ENCODE measurements around the gene GOLT1B. TPM values are rescaled to one million over a fixed set of nuclear protein-coding genes. Genes with fewer than 3 reads are reported as not detected.

The GOLT1B gene
- total RNA-seq, 1 donor from 2014 or later = 30.8 TPM

DNA sequence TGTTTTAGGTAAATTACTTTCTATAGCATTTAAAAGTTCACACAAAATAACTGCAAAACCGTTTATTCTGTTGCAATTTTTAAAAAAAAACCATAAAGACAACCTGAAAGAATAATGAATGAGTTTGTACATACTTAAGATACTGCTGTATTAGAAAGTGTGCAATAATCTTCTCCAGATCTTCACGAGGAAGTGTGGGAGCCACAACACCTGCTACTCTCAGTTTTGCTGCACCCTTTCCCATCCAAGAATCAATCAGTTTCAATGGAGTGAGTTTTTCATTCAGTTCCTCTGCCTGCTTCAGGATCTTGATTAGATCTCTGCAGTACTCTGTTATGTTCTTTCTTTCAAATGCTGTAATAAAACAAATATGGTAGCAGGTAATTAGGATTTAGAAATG, 30.3 kb upstream of the GOLT1B start:
- TF ChIP-seq, protein P1, sequence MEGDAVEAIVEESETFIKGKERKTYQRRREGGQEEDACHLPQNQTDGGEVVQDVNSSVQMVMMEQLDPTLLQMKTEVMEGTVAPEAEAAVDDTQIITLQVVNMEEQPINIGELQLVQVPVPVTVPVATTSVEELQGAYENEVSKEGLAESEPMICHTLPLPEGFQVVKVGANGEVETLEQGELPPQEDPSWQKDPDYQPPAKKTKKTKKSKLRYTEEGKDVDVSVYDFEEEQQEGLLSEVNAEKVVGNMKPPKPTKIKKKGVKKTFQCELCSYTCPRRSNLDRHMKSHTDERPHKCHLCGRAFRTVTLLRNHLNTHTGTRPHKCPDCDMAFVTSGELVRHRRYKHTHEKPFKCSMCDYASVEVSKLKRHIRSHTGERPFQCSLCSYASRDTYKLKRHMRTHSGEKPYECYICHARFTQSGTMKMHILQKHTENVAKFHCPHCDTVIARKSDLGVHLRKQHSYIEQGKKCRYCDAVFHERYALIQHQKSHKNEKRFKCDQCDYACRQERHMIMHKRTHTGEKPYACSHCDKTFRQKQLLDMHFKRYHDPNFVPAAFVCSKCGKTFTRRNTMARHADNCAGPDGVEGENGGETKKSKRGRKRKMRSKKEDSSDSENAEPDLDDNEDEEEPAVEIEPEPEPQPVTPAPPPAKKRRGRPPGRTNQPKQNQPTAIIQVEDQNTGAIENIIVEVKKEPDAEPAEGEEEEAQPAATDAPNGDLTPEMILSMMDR (conservative IDR thresholded peaks at IDR 0.05) = no peak
- Mint-ChIP-seq H3K4me3 (no peak overlapping the region), H3K27me3 (ENCODE audit: low read depth) (no peaks in the 10 kb centered on the region), H3K36me3 (ENCODE audit: low read depth) (peaks cover 15% of the 10 kb centered on the region), H3K4me1 (no peaks in the 10 kb centered on the region), H3K9me3 (no peaks in the 10 kb centered on the region), H3K27ac (ENCODE audit: unreplicated experiment) (no peak overlapping the region)
- DNase-seq (ENCODE audit: low read depth, low spot score) = no peak

DNA sequence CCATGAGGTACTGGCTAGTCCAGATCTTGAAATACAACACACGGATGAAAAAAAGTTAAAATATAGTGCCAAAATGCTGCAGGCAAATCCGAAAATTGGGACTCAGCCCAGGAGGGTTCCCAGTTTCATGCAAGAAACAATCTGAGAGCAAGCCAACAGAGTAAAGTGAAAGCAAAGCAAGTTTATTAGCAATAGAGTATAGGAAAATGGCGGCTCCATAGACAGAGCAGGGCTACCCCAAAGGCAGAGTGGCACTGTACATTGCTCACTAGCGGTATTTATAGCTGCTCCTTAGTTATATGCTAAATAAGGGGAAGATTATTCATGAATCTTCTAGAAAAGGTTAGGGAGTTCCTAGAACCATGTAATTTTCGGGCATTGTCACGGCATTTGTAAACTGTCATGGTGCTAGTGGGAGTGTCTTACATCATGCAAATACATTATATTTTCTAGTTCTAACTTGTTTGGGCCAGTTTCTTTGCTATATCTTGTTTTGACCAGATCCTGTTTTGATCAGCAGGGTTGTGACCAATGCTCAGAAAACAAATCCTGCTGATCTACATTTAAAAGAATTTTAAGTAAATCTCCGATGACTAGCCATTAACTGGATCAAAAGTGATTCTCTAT, 29.3 kb upstream of the GOLT1B start:
- H3K36me3 Mint-ChIP-seq (ENCODE audit: low read depth) = peaks cover 12% of the 10 kb centered on the region
- no peak overlapping the region for H3K4me3 Mint-ChIP-seq
- H3K27ac Mint-ChIP-seq (ENCODE audit: unreplicated experiment) = no peak overlapping the region
- DNase-seq (ENCODE audit: low read depth, low spot score) = no peak
- H3K4me1 Mint-ChIP-seq = no peaks in the 10 kb centered on the region
- no peaks in the 10 kb centered on the region for H3K9me3 Mint-ChIP-seq
- H3K27me3 Mint-ChIP-seq (ENCODE audit: low read depth) = no peaks in the 10 kb centered on the region
- TF ChIP-seq, protein P1 (conservative IDR thresholded peaks at IDR 0.05) = no peak

DNA sequence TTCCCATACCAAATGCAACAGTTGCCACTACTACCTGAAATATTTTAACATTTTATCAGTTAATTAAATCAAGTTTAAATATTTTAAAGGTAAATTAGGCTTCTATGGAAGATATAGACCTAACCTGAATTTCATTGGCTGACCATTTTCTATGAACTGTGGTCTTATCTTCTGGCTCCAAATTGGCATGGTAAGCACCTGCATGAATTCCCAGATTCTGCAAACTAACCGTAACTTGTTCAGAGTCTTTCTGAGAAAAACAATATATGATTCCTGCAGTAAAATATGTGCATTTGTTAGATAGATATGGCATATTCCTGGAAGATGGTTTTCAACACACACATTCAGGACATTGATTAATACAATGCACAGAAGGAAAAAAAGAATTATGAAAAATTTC, 26.0 kb upstream of the GOLT1B start:
- H3K4me3 Mint-ChIP-seq = no peak overlapping the region
- peaks cover 6% of the 10 kb centered on the region for H3K36me3 Mint-ChIP-seq (ENCODE audit: low read depth)
- H3K27me3 Mint-ChIP-seq (ENCODE audit: low read depth) = no peaks in the 10 kb centered on the region
- H3K4me1 Mint-ChIP-seq = no peaks in the 10 kb centered on the region
- no peak for DNase-seq (ENCODE audit: low read depth, low spot score)
- no peak overlapping the region for H3K27ac Mint-ChIP-seq (ENCODE audit: unreplicated experiment)
- no peaks in the 10 kb centered on the region for H3K9me3 Mint-ChIP-seq
- TF ChIP-seq, protein P1 (conservative IDR thresholded peaks at IDR 0.05) = no peak

DNA sequence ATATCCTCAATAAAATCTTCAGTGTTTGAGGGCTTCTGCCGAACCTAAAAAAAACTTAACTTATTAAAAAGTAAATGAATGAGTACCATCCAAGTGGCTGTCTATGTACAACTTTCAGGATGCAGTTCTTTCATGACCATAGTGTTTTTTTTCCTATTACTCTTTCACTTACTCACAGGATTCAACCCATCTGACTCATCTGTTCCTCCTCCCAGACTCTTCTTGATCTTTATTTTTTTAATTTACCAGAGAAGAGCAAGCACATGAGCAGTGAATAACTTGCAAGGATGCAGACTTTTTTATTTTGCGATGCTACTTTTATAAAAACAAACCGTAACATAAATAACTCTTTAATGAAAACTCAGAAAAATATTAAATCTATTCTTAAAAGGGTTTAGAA, 24.6 kb upstream of the GOLT1B start:
- no peak for DNase-seq (ENCODE audit: low read depth, low spot score)
- Mint-ChIP-seq H3K4me1 (no peaks in the 10 kb centered on the region), H3K27me3 (ENCODE audit: low read depth) (no peaks in the 10 kb centered on the region), H3K27ac (ENCODE audit: unreplicated experiment) (no peak overlapping the region), H3K4me3 (no peak overlapping the region), H3K36me3 (ENCODE audit: low read depth) (peaks cover 4% of the 10 kb centered on the region), H3K9me3 (no peaks in the 10 kb centered on the region)
- TF ChIP-seq, protein P1 (conservative IDR thresholded peaks at IDR 0.05) = no peak

DNA sequence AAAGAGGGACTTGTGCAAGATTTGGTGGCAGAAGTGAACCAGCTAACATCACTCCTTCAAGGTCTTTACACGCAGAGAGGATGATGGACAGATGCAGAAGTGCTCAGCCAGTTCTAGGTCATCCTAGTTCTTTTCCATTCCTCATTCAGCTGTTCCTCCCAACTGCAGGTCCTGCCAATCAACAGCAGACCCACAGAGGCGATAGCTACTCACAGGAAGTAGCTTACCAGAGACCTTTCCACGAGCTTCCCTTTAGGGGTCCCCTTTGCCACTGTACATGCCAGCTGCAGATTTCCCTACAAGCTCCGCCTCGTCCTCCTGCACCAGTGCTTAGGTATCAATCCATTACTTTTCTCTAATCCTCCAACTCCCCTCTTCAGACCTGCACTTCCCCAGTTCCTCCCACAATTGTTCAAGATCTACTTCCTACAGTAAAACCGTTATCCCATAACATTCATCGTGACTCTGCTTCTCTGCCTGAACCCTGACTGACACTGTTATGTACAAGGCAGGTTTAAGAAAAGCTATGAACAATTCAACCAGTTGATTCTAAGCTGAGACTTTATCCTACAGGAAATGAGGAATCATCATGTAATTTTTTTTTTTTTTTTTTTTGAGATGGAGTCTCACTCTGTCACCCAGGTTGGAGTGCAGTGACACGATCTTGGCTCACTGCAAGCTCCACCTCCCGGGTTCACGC, 22.7 kb upstream of the GOLT1B start:
- Mint-ChIP-seq H3K9me3 (no peaks in the 10 kb centered on the region), H3K4me3 (no peak overlapping the region), H3K4me1 (no peaks in the 10 kb centered on the region), H3K36me3 (ENCODE audit: low read depth) (no peaks in the 10 kb centered on the region), H3K27ac (ENCODE audit: unreplicated experiment) (no peak overlapping the region), H3K27me3 (ENCODE audit: low read depth) (no peaks in the 10 kb centered on the region)
- no peak for DNase-seq (ENCODE audit: low read depth, low spot score)
- TF ChIP-seq, protein P1 (conservative IDR thresholded peaks at IDR 0.05) = no peak
